Left ventricle myocardium inferior (tissue), 1 donor: Measurements from ENCODE around the gene DCAF17. TPM values are rescaled to one million over a fixed set of nuclear protein-coding genes. Genes with fewer than 3 reads are reported as not detected.
"Not testable (repeated sequence)": the region's sequence is repeated elsewhere in the genome, so short reads cannot be mapped to it uniquely, and the experiment has no call there.

ENCODE experiments used
- DNase-seq: peaks from one replicate; pipeline ENCODE4 v3.0.0-alpha.2; 2020
- H3K27ac ChIP-seq: fragments of 200-600 bp; replicated peaks from 2 replicates; pipeline ENCODE4 v1.8.0; 2021
- H3K27me3 ChIP-seq: fragments of 200-600 bp; 2 replicates; pipeline ENCODE4 v1.8.0; 2021; ENCODE audit warnings: low read depth
- H3K36me3 ChIP-seq: fragments of 200-600 bp; 2 replicates; pipeline ENCODE4 v1.8.0; 2021
- H3K4me1 ChIP-seq: fragments of 200-600 bp; 2 replicates; pipeline ENCODE4 v1.8.0; 2021
- H3K4me3 ChIP-seq: fragments of 200-600 bp; 2 replicates; pipeline ENCODE4 v1.8.0; 2021; ENCODE audit warnings: mild to moderate bottlenecking, moderate library complexity
- H3K9me3 ChIP-seq: fragments of 200-600 bp; replicated peaks from 2 replicates; pipeline ENCODE4 v1.8.0; 2021
- CTCF ChIP-seq: fragments of 200-600 bp; IDR thresholded peaks from 2 replicates; pipeline ENCODE4 v1.8.0; 2021; ENCODE audit warnings: antibody characterized with exemption, mild to moderate bottlenecking, borderline replicate concordance
- intact Hi-C: fragments of 100-400 bp; cut with micrococcal nuclease; formaldehyde crosslinking; loops from one replicate; pipeline ENCODE4 v1.11.0; 2022
- total RNA-seq: library from RNA; stranded (reverse); fragmentation: NEBNext Ultra II Directional; extraction: Animal tissue kit (Norgen Biotek cat#: 25700); gene quantifications from one replicate; pipeline ENCODE4 v1.2.1, GENCODE V29; 2021
- donor health status: DM: no; HTN: yes; CAD: no; lungs with severe emphysema.

DCAF17 gene
- total RNA-seq, 1 donor from 2014 or later, result 5.2 TPM

GRCh38 chr2:171487803-171488259 lies 53.8 kb downstream of the DCAF17 start:
- H3K27me3 ChIP-seq, result no peaks in the 10 kb centered on the region
- TF ChIP-seq CTCF, result no peak
- H3K4me1 ChIP-seq, result no peaks in the 10 kb centered on the region
- H3K4me3 ChIP-seq, result no peak overlapping the region
- H3K27ac ChIP-seq, result no peak overlapping the region
- intact Hi-C loops, result no loop called here
- H3K36me3 ChIP-seq, result peaks cover 7% of the 10 kb centered on the region
- DNase-seq, result no peak
- no peaks in the 10 kb centered on the region for H3K9me3 ChIP-seq

- Histone ChIP-seq H3K27me3 (no peaks in the 10 kb centered on the region), H3K36me3 (no peaks in the 10 kb centered on the region), H3K4me3 (no peak overlapping the region), H3K4me1 (no peaks in the 10 kb centered on the region), H3K27ac (no peak overlapping the region), H3K9me3 (no peaks in the 10 kb centered on the region)
- intact Hi-C loops, result no loop called here
- TF ChIP-seq CTCF, result no peak
- DNase-seq, result no peak
These were observed 56.6 kb downstream of the DCAF17 start for GRCh38 chr2:171490577-171490976.

- intact Hi-C loops, result no loop called here
These were observed 57.3 kb downstream of the DCAF17 start for GRCh38 chr2:171491292-171491691.

GRCh38 chr2:171492664-171493063 lies 58.6 kb downstream of the DCAF17 start:
- Histone ChIP-seq H3K27ac (no peak overlapping the region), H3K27me3 (no peaks in the 10 kb centered on the region), H3K4me1 (no peaks in the 10 kb centered on the region), H3K36me3 (no peaks in the 10 kb centered on the region), H3K9me3 (no peaks in the 10 kb centered on the region), H3K4me3 (no peak overlapping the region)
- TF ChIP-seq CTCF, result no peak
- intact Hi-C loops, result no loop called here
- DNase-seq, result no peak

More at GRCh38 chr2:171491292-171491691, 57.3 kb downstream of the DCAF17 start:
- Histone ChIP-seq H3K36me3 (no peaks in the 10 kb centered on the region), H3K4me3 (no peak overlapping the region), H3K9me3 (no peaks in the 10 kb centered on the region), H3K27me3 (no peaks in the 10 kb centered on the region), H3K27ac (no peak overlapping the region), H3K4me1 (no peaks in the 10 kb centered on the region)
- no peak for TF ChIP-seq CTCF
- DNase-seq, result no peak

- intact Hi-C loops, H3K27ac ChIP-seq, H3K4me1 ChIP-seq, H3K27me3 ChIP-seq, DNase-seq, H3K4me3 ChIP-seq, H3K9me3 ChIP-seq, H3K36me3 ChIP-seq: not testable (repeated sequence)
These were observed 63.6 kb downstream of the DCAF17 start for GRCh38 chr2:171497664-171498063.

GRCh38 chr2:171505374-171505773 lies 71.3 kb downstream of the DCAF17 start:
- Histone ChIP-seq H3K27ac (no peak overlapping the region), H3K9me3 (peaks cover 8% of the 10 kb centered on the region), H3K4me3 (no peak overlapping the region), H3K27me3 (no peaks in the 10 kb centered on the region), H3K36me3 (no peaks in the 10 kb centered on the region), H3K4me1 (no peaks in the 10 kb centered on the region)
- DNase-seq, result no peak
- intact Hi-C loops, result no loop called here
- TF ChIP-seq CTCF, result no peak
